Gastroesophageal sphincter (tissue), 3 donors: ENCODE results near the gene CFAP53.

Source experiments
- POLR2A ChIP-seq, 2 donors: fragments of 450-650 bp; IDR thresholded peaks; one replicate each; pipeline ENCODE4 v1.6.1; 2017; ENCODE audit warnings: antibody characterized with exemption in 2 of 2, mild to moderate bottlenecking in 2 of 2, moderate library complexity in 1 of 2
- TF ChIP-seq, protein P1 (sequence below), 4 experiments: fragments of 200-600 bp in 2 of 4; fragments of 450-650 bp in 2 of 4; sonication (generic) in 1 of 4; IDR thresholded peaks; one replicate each; pipeline ENCODE4 v1.5.1; 2017 to 2019; ENCODE audit warnings: antibody characterized with exemption in 4 of 4, mild to moderate bottlenecking in 2 of 4, moderate library complexity in 2 of 4

DNA sequence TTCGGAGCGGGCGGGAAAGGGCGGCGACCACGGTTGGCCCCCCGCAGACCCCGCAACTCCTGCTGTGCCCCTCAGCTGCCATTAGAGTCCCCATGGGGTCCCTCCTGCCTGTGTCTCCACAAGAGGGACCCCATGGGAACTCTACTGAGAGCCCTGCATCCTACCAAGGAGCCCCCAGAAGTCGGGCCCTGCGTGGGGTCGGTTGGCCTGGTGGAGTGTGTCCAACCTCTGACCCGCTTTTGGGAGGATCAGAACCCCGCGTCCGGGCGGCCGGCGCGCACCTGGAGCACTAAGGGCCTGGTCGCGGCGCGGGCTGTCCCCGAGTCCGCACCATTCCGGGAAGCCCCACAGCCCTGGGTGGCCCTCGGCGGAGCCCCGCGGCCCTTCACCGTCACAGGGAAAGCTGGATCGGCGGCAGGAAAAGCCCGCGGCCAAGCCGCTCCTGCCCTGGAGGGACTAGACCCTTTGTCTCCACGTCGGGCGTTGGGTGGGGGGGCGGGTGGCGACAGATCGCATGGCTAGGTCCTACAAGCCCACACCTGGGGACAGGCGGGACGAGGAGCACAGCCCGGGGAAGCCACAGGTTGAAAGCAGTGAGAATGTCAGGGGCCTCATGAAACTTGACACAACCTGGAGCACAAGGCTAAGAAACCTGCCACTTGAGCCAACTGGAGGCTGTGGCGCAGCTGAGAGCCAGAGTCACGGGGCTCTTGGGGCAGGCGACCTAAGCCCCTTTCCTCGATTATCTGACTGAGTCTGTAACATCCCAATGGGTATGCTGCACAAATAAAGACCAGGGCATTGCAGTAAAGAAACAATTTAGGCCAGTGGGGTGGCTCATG, 32.4 kb upstream of the CFAP53 start:
- TF ChIP-seq, protein P1, sequence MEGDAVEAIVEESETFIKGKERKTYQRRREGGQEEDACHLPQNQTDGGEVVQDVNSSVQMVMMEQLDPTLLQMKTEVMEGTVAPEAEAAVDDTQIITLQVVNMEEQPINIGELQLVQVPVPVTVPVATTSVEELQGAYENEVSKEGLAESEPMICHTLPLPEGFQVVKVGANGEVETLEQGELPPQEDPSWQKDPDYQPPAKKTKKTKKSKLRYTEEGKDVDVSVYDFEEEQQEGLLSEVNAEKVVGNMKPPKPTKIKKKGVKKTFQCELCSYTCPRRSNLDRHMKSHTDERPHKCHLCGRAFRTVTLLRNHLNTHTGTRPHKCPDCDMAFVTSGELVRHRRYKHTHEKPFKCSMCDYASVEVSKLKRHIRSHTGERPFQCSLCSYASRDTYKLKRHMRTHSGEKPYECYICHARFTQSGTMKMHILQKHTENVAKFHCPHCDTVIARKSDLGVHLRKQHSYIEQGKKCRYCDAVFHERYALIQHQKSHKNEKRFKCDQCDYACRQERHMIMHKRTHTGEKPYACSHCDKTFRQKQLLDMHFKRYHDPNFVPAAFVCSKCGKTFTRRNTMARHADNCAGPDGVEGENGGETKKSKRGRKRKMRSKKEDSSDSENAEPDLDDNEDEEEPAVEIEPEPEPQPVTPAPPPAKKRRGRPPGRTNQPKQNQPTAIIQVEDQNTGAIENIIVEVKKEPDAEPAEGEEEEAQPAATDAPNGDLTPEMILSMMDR (IDR thresholded peaks at IDR 0.05), result no peak
- no peak for TF ChIP-seq POLR2A (IDR thresholded peaks at IDR 0.05)
